B cell (primary cell): ENCODE measurements around the gene KLK13.

ENCODE experiments used
- CTCF ChIP-seq: fragments of 200-600 bp; IDR thresholded peaks from one replicate; pipeline ENCODE4 v1.8.0; 2022; ENCODE audit warnings: antibody characterized with exemption, mild to moderate bottlenecking
- EZH2 ChIP-seq: IDR thresholded peaks from 2 replicates; pipeline ENCODE4 v1.6.1; 2012; ENCODE audit warnings: borderline replicate concordance, low read depth, mild to moderate bottlenecking, moderate library complexity, low read length; ENCODE audit not compliant: insufficient read depth, poor library complexity, severe bottlenecking

- TF ChIP-seq CTCF (no peak), EZH2 (no peak)
These were observed 25.6 kb upstream of the KLK13 start for GRCh38 chr19:51090471-51090870.
